ENCODE measurements around the gene NME4. TPM values are rescaled to one million over a fixed set of nuclear protein-coding genes. Genes with fewer than 3 reads are reported as not detected.

NME4 gene
- polyA plus RNA-seq, 3 donors, result 120 to 161 (median 140) TPM

GRCh38 chr16:424033-424622 lies 27.1 kb downstream of the NME4 start:
- no peak for DNase-seq

GRCh38 chr16:424623-425081 lies 27.7 kb downstream of the NME4 start:
- no peak for DNase-seq

GRCh38 chr16:425082-425718 lies 28.2 kb downstream of the NME4 start, which contains the start of gene RAB11FIP3:
RAB11FIP3 (plus strand) TSS chr16:425649; CDS start chr16:426007, 358 bp downstream.
- DNase-seq, result peak; percentile 84

GRCh38 chr16:425740-426114 lies 28.7 kb downstream of the NME4 start:
- DNase-seq, result no peak

- no peak for DNase-seq
Measured at GRCh38 chr16:426115-426905, 29.3 kb downstream of the NME4 start.

GRCh38 chr16:426906-427249 lies 29.9 kb downstream of the NME4 start:
- DNase-seq, result no peak

GRCh38 chr16:427250-427649 lies 30.3 kb downstream of the NME4 start:
- no peak for DNase-seq

- DNase-seq, result no peak
Measured at GRCh38 chr16:430904-431303, 33.9 kb downstream of the NME4 start.

GRCh38 chr16:440627-441026 lies 43.6 kb downstream of the NME4 start:
- DNase-seq, result no peak

- no peak for DNase-seq
Measured at GRCh38 chr16:441447-441846, 44.4 kb downstream of the NME4 start.

GRCh38 chr16:442976-443375 lies 46.0 kb downstream of the NME4 start:
- no peak for DNase-seq

GRCh38 chr16:444027-444426 lies 47.0 kb downstream of the NME4 start:
- DNase-seq, result no peak

- DNase-seq, result no peak
Measured at GRCh38 chr16:445566-445965, 48.6 kb downstream of the NME4 start.

Other genes with a start within 250 kb of the NME4 start
- 1 to 10 TPM; 1.8 to 3.1 (median 2.4) TPM for gene HBZ, start 244.6 kb upstream of the NME4 start, polyA plus RNA-seq (ENCODE audit: insufficient read length in 3 of 3)
- 1 to 10 TPM; 3.2 to 5.6 (median 4.8) TPM for gene HBM, start 231.2 kb upstream of the NME4 start, polyA plus RNA-seq (ENCODE audit: insufficient read length in 3 of 3)
- 1,000 to 10,000 TPM in 2 of 3 donors, 100 to 1,000 TPM in 1; 753 to 1,397 (median 1,145) TPM for gene HBA2, start 224.3 kb upstream of the NME4 start, polyA plus RNA-seq (ENCODE audit: insufficient read length in 3 of 3)
- 100 to 1,000 TPM; 567 to 842 (median 719) TPM for gene HBA1, start 220.5 kb upstream of the NME4 start, polyA plus RNA-seq (ENCODE audit: insufficient read length in 3 of 3)
- 1 to 10 TPM in 1 of 3 donors, under 1 TPM in 2; 0.73 to 1.2 (median 0.75) TPM for gene HBQ1, start 216.7 kb upstream of the NME4 start, polyA plus RNA-seq (ENCODE audit: insufficient read length in 3 of 3)
- gene LUC7L, start 167.8 kb upstream of the NME4 start, polyA plus RNA-seq (ENCODE audit: insufficient read length in 3 of 3), result 100 to 1,000 TPM; 116 to 159 (median 151) TPM
- 10 to 100 TPM; 85.7 to 90.9 (median 87.4) TPM for gene FAM234A, start 162.4 kb upstream of the NME4 start, polyA plus RNA-seq (ENCODE audit: insufficient read length in 3 of 3)
- 1 to 10 TPM; 1.8 to 2.8 (median 1.9) TPM for gene RGS11, start 121.3 kb upstream of the NME4 start, polyA plus RNA-seq (ENCODE audit: insufficient read length in 3 of 3)
- 1 to 10 TPM; 1.2 to 5.6 (median 4.2) TPM for gene ARHGDIG, start 116.6 kb upstream of the NME4 start, polyA plus RNA-seq (ENCODE audit: insufficient read length in 3 of 3)
- 1 to 10 TPM in 2 of 3 donors, under 1 TPM in 1; 0.58 to 2.4 (median 1.4) TPM for gene PDIA2, start 114.0 kb upstream of the NME4 start, polyA plus RNA-seq (ENCODE audit: insufficient read length in 3 of 3)
- 10 to 100 TPM; 21.9 to 22.9 (median 22.7) TPM for gene AXIN1, start 44.5 kb upstream of the NME4 start, polyA plus RNA-seq (ENCODE audit: insufficient read length in 3 of 3)
- 10 to 100 TPM; 66.6 to 94.3 (median 88.1) TPM for gene MRPL28, start 26.7 kb upstream of the NME4 start, polyA plus RNA-seq (ENCODE audit: insufficient read length in 3 of 3)
- 10 to 100 TPM; 59.4 to 76.2 (median 65.6) TPM for gene PGAP6, start 15.2 kb upstream of the NME4 start, polyA plus RNA-seq (ENCODE audit: insufficient read length in 3 of 3)
- 10 to 100 TPM; 19.6 to 47.3 (median 33.7) TPM for gene DECR2, start 4.7 kb downstream of the NME4 start, polyA plus RNA-seq (ENCODE audit: insufficient read length in 3 of 3)
- gene RAB11FIP3, start 28.4 kb downstream of the NME4 start, polyA plus RNA-seq (ENCODE audit: insufficient read length in 3 of 3), result 100 to 1,000 TPM; 100 to 155 (median 149) TPM
- gene CAPN15, start 130.5 kb downstream of the NME4 start, polyA plus RNA-seq (ENCODE audit: insufficient read length in 3 of 3), result 10 to 100 TPM; 33.2 to 40.3 (median 36.7) TPM
- 10 to 100 TPM; 16.0 to 17.8 (median 16.5) TPM for gene PRR35, start 163.2 kb downstream of the NME4 start, polyA plus RNA-seq (ENCODE audit: insufficient read length in 3 of 3)
- gene NHLRC4, start 169.8 kb downstream of the NME4 start, polyA plus RNA-seq (ENCODE audit: insufficient read length in 3 of 3), result 1 to 10 TPM; 9.0 to 9.6 (median 9.3) TPM
- 10 to 100 TPM; 67.1 to 99.6 (median 85.4) TPM for gene PIGQ, start 172.8 kb downstream of the NME4 start, polyA plus RNA-seq (ENCODE audit: insufficient read length in 3 of 3)
- 10 to 100 TPM; 24.5 to 33.9 (median 24.6) TPM for gene RAB40C, start 192.9 kb downstream of the NME4 start, polyA plus RNA-seq (ENCODE audit: insufficient read length in 3 of 3)
- gene WFIKKN1, start 233.8 kb downstream of the NME4 start, polyA plus RNA-seq (ENCODE audit: insufficient read length in 3 of 3), result 1 to 10 TPM; 2.2 to 2.8 (median 2.3) TPM
- 10 to 100 TPM; 51.4 to 71.5 (median 67.8) TPM for gene METTL26, start 239.1 kb downstream of the NME4 start, polyA plus RNA-seq (ENCODE audit: insufficient read length in 3 of 3)
- gene MCRIP2, start 244.6 kb downstream of the NME4 start, polyA plus RNA-seq (ENCODE audit: insufficient read length in 3 of 3), result 10 to 100 TPM; 25.5 to 27.4 (median 25.7) TPM

All from renal pelvis (tissue), 4 donors.